ENCODE data around the gene RGS14.
"Not testable (repeated sequence)": the region's sequence is repeated elsewhere in the genome, so short reads cannot be mapped to it uniquely, and the experiment has no call there.

The RGS14 gene

GRCh38 chr5:177367323-177367848 is 9.7 kb downstream of the RGS14 start:
- no peak for DNase-seq

GRCh38 chr5:177367981-177368868 is 10.5 kb downstream of the RGS14 start:
- DNase-seq: no peak

GRCh38 chr5:177368869-177369644 is 11.3 kb downstream of the RGS14 start:
- peak; percentile 36 for DNase-seq

- DNase-seq: no peak
Measured at GRCh38 chr5:177369645-177370440, 12.1 kb downstream of the RGS14 start.

GRCh38 chr5:177370488-177371119 is 12.9 kb downstream of the RGS14 start:
- DNase-seq: peak; percentile 83

- DNase-seq: no peak
Measured at GRCh38 chr5:177371120-177372033, 13.7 kb downstream of the RGS14 start.

GRCh38 chr5:177372034-177372896 is 14.5 kb downstream of the RGS14 start:
- DNase-seq: no peak

- DNase-seq: no peak
Measured at GRCh38 chr5:177372910-177373309, 15.2 kb downstream of the RGS14 start.

GRCh38 chr5:177373806-177374205 is 16.1 kb downstream of the RGS14 start:
- no peak for DNase-seq

- no peak for DNase-seq
Measured at GRCh38 chr5:177374211-177374610, 16.5 kb downstream of the RGS14 start.

- not testable (repeated sequence) for DNase-seq
Measured at GRCh38 chr5:177375516-177375915, 17.8 kb downstream of the RGS14 start.

GRCh38 chr5:177376107-177376506 is 18.4 kb downstream of the RGS14 start:
- no peak for DNase-seq

GRCh38 chr5:177377851-177378776 is 20.4 kb downstream of the RGS14 start:
- DNase-seq: no peak

- DNase-seq: peak; percentile 83
Measured at GRCh38 chr5:177378884-177379883, 21.5 kb downstream of the RGS14 start.

GRCh38 chr5:177380805-177381126 is 23.0 kb downstream of the RGS14 start:
- DNase-seq: no peak

- peak; percentile 18 for DNase-seq
Measured at GRCh38 chr5:177382423-177383029, 24.8 kb downstream of the RGS14 start.

- DNase-seq: no peak
Measured at GRCh38 chr5:177383181-177383580, 25.5 kb downstream of the RGS14 start.

Measured in EL (cell line).